NB4 (cell line): ENCODE results near the gene DSCAM.
A peak's percentile ranks its signal among the peaks of the same experiment; 100 is the strongest.

Experiments
- DNase-seq: peaks from one replicate; pipeline ENCODE4 v3.0.0; 2010; ENCODE audit warnings: low read depth
- H3K4me3 ChIP-seq: one replicate; pipeline ENCODE4 v1.5.1; 2011; ENCODE audit warnings: mild to moderate bottlenecking, low read depth, low read length, moderate library complexity
- MAX ChIP-seq: IDR thresholded peaks from 2 replicates; pipeline ENCODE4 v1.6.1; 2011; ENCODE audit warnings: low read depth, low read length
- MYC ChIP-seq: IDR thresholded peaks from 2 replicates; pipeline ENCODE4 v1.6.1; 2011; ENCODE audit warnings: low read depth, low read length
- POLR2A ChIP-seq: IDR thresholded peaks from 2 replicates; pipeline ENCODE4 v1.6.1; 2011; ENCODE audit warnings: mild to moderate bottlenecking; ENCODE audit not compliant: insufficient read length; ENCODE audit errors: extremely low read depth
- TF ChIP-seq, protein P1 (sequence below): IDR thresholded peaks from one replicate; pipeline ENCODE4 v1.5.1; 2012; ENCODE audit warnings: low read depth, low read length

DSCAM gene

DNA sequence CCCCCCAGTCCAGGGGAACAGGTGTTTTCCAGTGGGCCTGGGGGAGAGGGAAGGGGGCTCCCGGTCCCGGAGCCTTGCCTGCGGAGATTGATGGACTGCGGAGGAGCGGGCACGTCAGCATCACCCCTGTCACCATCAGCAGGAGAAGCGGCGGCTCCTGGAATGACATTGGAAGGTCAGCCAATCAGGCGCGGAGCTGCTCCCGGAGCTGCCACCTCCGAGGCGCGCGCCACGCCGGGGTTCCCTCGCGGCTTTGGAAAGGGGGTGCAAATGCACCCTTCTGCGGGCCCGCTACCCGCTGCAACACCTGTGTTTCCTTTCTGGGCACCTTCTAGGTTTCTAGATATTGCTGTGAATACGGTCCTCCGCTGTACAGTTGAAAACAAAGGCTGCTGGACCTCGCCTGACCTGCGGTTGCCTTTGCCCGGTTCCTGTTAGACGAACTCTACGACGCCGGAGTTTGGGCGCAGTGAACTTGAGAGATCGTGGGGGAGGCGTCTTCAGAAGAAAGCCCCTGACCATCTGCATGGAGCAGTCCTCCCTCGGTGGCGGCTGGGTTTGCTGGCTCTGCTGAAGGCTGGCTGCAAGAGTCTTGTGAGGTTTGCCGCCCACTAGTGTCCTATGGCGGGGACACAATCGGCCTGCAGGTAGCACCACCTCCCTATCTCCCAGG, 5.3 kb downstream of the DSCAM start:
- peak; percentile 13 for DNase-seq
- H3K4me3 ChIP-seq = no peak overlapping the region
- TF ChIP-seq POLR2A (no peak), MYC (no peak), MAX (no peak)
- TF ChIP-seq, protein P1, sequence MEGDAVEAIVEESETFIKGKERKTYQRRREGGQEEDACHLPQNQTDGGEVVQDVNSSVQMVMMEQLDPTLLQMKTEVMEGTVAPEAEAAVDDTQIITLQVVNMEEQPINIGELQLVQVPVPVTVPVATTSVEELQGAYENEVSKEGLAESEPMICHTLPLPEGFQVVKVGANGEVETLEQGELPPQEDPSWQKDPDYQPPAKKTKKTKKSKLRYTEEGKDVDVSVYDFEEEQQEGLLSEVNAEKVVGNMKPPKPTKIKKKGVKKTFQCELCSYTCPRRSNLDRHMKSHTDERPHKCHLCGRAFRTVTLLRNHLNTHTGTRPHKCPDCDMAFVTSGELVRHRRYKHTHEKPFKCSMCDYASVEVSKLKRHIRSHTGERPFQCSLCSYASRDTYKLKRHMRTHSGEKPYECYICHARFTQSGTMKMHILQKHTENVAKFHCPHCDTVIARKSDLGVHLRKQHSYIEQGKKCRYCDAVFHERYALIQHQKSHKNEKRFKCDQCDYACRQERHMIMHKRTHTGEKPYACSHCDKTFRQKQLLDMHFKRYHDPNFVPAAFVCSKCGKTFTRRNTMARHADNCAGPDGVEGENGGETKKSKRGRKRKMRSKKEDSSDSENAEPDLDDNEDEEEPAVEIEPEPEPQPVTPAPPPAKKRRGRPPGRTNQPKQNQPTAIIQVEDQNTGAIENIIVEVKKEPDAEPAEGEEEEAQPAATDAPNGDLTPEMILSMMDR = no peak

DNA sequence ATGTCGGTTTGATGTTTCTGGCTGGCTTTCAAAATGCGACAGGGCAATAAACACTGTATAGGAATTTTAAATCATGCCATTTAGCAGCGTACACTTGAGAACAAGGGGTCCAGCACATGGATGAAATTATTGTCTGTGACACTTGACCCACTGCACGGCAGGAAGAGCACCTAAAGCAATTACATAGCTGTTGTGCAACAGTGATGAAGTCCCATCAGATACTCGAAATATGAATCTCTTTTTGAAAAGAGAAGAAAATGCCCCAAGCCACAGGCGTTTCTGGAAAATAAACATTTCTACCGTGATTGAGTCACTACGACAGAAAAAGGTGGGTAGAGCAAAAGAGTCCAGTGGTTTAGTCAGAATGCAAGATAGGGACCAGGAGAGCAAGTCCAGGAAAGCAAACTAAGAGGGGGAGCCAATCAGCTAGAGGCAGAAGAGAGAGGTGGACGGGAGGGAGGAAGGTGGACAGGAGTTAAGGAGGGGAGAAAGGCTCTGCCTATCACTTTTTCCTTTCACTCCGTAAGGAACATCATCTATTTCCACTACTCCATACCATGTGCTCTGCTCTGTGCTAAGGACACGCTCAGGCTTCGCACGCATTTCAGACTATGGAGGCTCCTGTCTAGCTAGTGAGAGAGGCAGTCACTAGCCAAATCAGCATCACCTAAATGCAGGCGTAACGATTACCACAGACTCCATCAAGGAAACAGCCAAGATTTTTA, 6.4 kb downstream of the DSCAM start:
- H3K4me3 ChIP-seq = no peak overlapping the region
- TF ChIP-seq MYC (no peak), MAX (no peak), POLR2A (no peak)
- TF ChIP-seq, protein P1 = no peak
- DNase-seq = no peak

DNA sequence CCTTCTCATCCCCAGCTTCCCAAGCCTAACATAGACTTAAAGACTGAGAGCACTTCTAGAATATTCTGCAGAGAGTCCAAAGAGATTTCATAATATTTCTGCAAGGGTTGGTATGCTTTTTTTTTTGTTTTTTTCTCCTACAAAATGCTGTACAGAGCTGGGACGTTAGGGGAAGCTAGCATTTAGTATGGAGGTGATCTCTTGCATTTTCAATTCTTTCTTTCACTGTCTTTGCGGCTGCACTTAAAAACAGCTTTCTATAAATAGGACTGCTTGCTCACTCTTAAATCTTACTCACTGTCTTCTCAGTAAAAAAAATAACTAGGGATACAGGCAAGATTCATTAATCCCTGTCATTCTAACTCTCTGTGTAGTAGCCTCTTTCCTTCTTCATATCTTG, 7.4 kb downstream of the DSCAM start:
- H3K4me3 ChIP-seq = no peak overlapping the region
- TF ChIP-seq MYC (no peak), MAX (no peak), POLR2A (no peak)
- TF ChIP-seq, protein P1 = no peak
- DNase-seq = no peak

DNA sequence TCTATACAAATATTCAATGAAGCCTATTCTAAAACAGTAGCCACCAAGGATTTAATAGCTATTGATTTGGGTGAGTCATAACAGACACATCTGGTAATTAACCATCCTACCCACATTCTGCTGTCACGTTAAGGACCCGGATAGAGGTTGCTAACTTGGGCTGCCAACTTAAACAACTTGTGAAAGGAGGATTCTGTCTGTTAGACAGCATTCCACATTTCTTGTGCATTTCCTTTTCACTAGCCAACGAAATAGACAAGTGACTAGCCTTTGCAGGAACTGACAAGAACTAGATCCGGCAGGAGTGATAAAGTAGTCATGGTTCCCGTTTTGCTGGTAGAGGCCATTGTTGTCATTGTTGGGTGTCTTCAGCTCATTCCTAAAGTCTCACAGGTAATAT, 9.5 kb downstream of the DSCAM start:
- no peak for DNase-seq
- no peak for TF ChIP-seq MYC
- TF ChIP-seq POLR2A = no peak
- TF ChIP-seq, protein P1 = no peak
- no peak for TF ChIP-seq MAX
- no peak overlapping the region for H3K4me3 ChIP-seq

DNA sequence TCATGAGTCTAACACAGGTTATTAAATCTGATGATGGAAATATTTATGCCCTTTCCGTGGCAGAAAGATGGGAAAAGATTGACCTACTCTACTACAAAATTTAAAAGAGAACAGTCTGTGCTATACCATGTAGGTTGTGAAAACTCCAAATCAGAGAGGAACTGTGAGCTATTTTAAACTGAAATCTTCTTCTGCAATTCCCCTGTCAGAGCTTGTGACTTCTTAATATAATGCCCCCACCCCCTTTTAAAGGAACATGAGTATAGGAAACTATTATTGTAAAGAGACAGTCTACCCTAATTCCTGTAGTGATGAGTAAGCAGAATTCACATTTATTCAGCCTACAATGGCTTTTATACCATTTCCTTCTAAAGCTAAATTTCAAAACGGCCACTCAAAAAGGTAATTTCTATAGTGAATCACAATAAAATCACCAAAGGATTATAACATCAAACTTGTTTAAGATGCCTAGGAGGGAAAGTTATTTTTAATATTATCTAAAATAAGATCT, 11.7 kb downstream of the DSCAM start:
- H3K4me3 ChIP-seq = no peak overlapping the region
- DNase-seq = no peak
- no peak for TF ChIP-seq MAX

- no peak overlapping the region for H3K4me3 ChIP-seq
- TF ChIP-seq POLR2A (no peak), MYC (no peak)
- TF ChIP-seq, protein P1 = no peak
- no peak for DNase-seq
These were observed 13.8 kb downstream of the DSCAM start for GRCh38 chr21:40833184-40833583.
